Measurements from ENCODE around the gene COPS3.

The COPS3 gene

GRCh38 chr17:17280613-17281549, at the start of gene COPS3:
Gene COPS3, minus strand, starts transcription at chr17:17281246. Its CDS starts 60 bp downstream, at chr17:17281186.
- FAIRE-seq (peak; percentile 71), DNase-seq (ENCODE audit: low spot score) (peak; percentile 94)

GRCh38 chr17:17328251-17328650, 47.2 kb upstream of the COPS3 start:
- FAIRE-seq (no peak), DNase-seq (ENCODE audit: low spot score) (no peak)

- FAIRE-seq (no peak), DNase-seq (ENCODE audit: low spot score) (no peak)
These were observed 45.3 kb upstream of the COPS3 start for GRCh38 chr17:17326275-17326875.

GRCh38 chr17:17325816-17326215, 44.8 kb upstream of the COPS3 start:
- DNase-seq (ENCODE audit: low spot score) (no peak), FAIRE-seq (no peak)

- no peak for FAIRE-seq
These were observed 44.2 kb upstream of the COPS3 start for GRCh38 chr17:17325228-17325627.

GRCh38 chr17:17324616-17325015, 43.6 kb upstream of the COPS3 start:
- FAIRE-seq = no peak
- no peak for DNase-seq (ENCODE audit: low spot score)

More at GRCh38 chr17:17325228-17325627, 44.2 kb upstream of the COPS3 start:
- no peak for DNase-seq (ENCODE audit: low spot score)

GRCh38 chr17:17322516-17323510, 41.8 kb upstream of the COPS3 start:
- FAIRE-seq (no peak), DNase-seq (ENCODE audit: low spot score) (no peak)

- DNase-seq (ENCODE audit: low spot score) (no peak), FAIRE-seq (no peak)
These were observed 40.4 kb upstream of the COPS3 start for GRCh38 chr17:17321356-17322025.

- DNase-seq (ENCODE audit: low spot score) (no peak), FAIRE-seq (no peak)
These were observed 39.8 kb upstream of the COPS3 start for GRCh38 chr17:17320911-17321220.

- DNase-seq (ENCODE audit: low spot score) (no peak), FAIRE-seq (no peak)
These were observed 39.3 kb upstream of the COPS3 start for GRCh38 chr17:17320188-17320910.

GRCh38 chr17:17315142-17315821, 34.2 kb upstream of the COPS3 start:
- DNase-seq (ENCODE audit: low spot score) (no peak), FAIRE-seq (no peak)

GRCh38 chr17:17314501-17315071, 33.5 kb upstream of the COPS3 start:
- FAIRE-seq (no peak), DNase-seq (ENCODE audit: low spot score) (no peak)

- FAIRE-seq (no peak), DNase-seq (ENCODE audit: low spot score) (no peak)
These were observed 32.4 kb upstream of the COPS3 start for GRCh38 chr17:17313350-17313991.

- DNase-seq (ENCODE audit: low spot score) (no peak), FAIRE-seq (no peak)
These were observed 28.3 kb upstream of the COPS3 start for GRCh38 chr17:17309356-17309755.

GRCh38 chr17:17305281-17305801, 24.3 kb upstream of the COPS3 start:
- DNase-seq (ENCODE audit: low spot score) = no peak

GRCh38 chr17:17304521-17304985, 23.5 kb upstream of the COPS3 start:
- no peak for FAIRE-seq
- no peak for DNase-seq (ENCODE audit: low spot score)

More at GRCh38 chr17:17305281-17305801, 24.3 kb upstream of the COPS3 start:
- no peak for FAIRE-seq

GRCh38 chr17:17303847-17304490, 22.9 kb upstream of the COPS3 start:
- FAIRE-seq (no peak), DNase-seq (ENCODE audit: low spot score) (no peak)
